ENCODE data around the gene EXO1. TPM values are rescaled to one million over a fixed set of nuclear protein-coding genes. Genes with fewer than 3 reads are reported as not detected.

The EXO1 gene
- polyA plus RNA-seq, 1 experiment: 4.3 TPM

DNA sequence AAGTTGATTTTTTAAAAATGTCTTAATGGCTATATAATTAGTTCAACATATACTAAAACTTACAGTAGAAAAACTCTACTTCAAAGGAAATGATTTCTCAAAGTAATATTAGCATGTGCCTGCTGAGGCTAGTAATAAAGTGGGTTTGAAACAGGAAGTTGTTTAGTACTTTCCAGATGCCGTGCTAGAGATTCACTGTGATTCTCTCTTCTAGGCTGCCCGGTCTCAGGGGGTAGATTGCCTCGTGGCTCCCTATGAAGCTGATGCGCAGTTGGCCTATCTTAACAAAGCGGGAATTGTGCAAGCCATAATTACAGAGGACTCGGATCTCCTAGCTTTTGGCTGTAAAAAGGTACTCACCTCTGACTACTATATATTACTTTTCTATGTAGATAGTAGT, 9.1 kb downstream of the EXO1 start:
- POLR2A ChIA-PET: no interaction called here
- H3K9me3 ChIP-seq (ENCODE audit: control insufficient read depth, insufficient read depth, low read length): no peaks in the 10 kb centered on the region
- TF ChIP-seq, protein P1, sequence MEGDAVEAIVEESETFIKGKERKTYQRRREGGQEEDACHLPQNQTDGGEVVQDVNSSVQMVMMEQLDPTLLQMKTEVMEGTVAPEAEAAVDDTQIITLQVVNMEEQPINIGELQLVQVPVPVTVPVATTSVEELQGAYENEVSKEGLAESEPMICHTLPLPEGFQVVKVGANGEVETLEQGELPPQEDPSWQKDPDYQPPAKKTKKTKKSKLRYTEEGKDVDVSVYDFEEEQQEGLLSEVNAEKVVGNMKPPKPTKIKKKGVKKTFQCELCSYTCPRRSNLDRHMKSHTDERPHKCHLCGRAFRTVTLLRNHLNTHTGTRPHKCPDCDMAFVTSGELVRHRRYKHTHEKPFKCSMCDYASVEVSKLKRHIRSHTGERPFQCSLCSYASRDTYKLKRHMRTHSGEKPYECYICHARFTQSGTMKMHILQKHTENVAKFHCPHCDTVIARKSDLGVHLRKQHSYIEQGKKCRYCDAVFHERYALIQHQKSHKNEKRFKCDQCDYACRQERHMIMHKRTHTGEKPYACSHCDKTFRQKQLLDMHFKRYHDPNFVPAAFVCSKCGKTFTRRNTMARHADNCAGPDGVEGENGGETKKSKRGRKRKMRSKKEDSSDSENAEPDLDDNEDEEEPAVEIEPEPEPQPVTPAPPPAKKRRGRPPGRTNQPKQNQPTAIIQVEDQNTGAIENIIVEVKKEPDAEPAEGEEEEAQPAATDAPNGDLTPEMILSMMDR (IDR thresholded peaks at IDR 0.05; ENCODE audit: low read depth, low read length): no peak
- no peaks in the 10 kb centered on the region for H3K27me3 ChIP-seq (ENCODE audit: control insufficient read depth, insufficient read depth, low read length)
- CTCF ChIA-PET: no interaction called here
- no peak overlapping the region for H3K27ac ChIP-seq (ENCODE audit: low read depth, low read length)
- no peak for DNase-seq (ENCODE audit: low read depth, low spot score)
- H3K4me3 ChIP-seq (ENCODE audit: low read depth, low read length): no peak overlapping the region

GRCh38 chr1:241860922-241861321, 12.9 kb downstream of the EXO1 start:
- no peaks in the 10 kb centered on the region for H3K27me3 ChIP-seq (ENCODE audit: control insufficient read depth, insufficient read depth, low read length)
- TF ChIP-seq, protein P1 (IDR thresholded peaks at IDR 0.05; ENCODE audit: low read depth, low read length): no peak
- H3K27ac ChIP-seq (ENCODE audit: low read depth, low read length): no peak overlapping the region
- no peak for DNase-seq (ENCODE audit: low read depth, low spot score)
- H3K4me3 ChIP-seq (ENCODE audit: low read depth, low read length): no peak overlapping the region
- CTCF ChIA-PET: interaction anchor here (3.0 kb wide), 1 partner anchor 250 kb away, joined by 16 read pairs; no protein-coding TSS in a partner anchor
- no peaks in the 10 kb centered on the region for H3K9me3 ChIP-seq (ENCODE audit: control insufficient read depth, insufficient read depth, low read length)
- POLR2A ChIA-PET: no interaction called here

DNA sequence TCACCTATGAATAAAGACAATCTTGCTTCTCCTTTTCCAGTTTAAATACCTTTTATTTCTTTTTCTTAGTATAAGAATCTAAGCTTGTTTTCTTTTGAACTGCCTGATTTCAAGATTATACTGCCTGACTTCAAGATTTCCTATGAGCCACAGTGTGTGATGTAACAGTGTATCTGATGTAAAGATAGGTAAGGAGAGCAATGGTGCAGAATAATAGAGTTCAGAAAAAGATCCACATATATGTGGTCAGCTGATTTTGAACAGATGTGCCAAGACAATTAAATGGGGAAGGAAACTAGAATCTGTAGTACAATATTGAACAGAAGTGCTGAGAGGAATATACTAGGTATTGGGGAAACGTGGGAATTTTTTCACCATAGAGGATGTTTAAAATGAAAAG, 21.0 kb downstream of the EXO1 start:
- DNase-seq (ENCODE audit: low read depth, low spot score): no peak
- TF ChIP-seq, protein P1 (IDR thresholded peaks at IDR 0.05; ENCODE audit: low read depth, low read length): no peak
- no peaks in the 10 kb centered on the region for H3K9me3 ChIP-seq (ENCODE audit: control insufficient read depth, insufficient read depth, low read length)
- POLR2A ChIA-PET: no interaction called here
- H3K27ac ChIP-seq (ENCODE audit: low read depth, low read length): no peak overlapping the region
- no peaks in the 10 kb centered on the region for H3K27me3 ChIP-seq (ENCODE audit: control insufficient read depth, insufficient read depth, low read length)
- CTCF ChIA-PET: no interaction called here
- no peak overlapping the region for H3K4me3 ChIP-seq (ENCODE audit: low read depth, low read length)

DNA sequence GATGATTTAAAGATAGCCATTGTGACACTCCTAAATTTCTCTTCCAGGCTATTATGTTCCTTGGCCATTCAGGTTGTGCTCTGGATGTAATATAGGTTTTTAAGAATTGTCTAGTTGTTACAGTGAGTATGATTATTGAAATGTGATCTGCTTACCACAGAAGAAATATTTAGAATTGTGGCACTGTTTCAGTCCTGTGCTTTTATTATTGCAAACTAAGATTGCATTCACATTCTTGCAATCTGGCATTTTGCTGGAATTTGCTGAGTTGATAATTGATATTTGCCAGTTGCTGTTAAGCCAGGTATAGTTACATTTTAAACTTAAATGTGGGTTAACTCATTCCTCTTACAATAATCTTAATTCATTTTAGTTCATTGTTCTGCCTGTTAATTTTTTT, 22.3 kb downstream of the EXO1 start:
- Histone ChIP-seq H3K27me3 (ENCODE audit: control insufficient read depth, insufficient read depth, low read length) (no peaks in the 10 kb centered on the region), H3K9me3 (ENCODE audit: control insufficient read depth, insufficient read depth, low read length) (no peaks in the 10 kb centered on the region), H3K4me3 (ENCODE audit: low read depth, low read length) (no peak overlapping the region), H3K27ac (ENCODE audit: low read depth, low read length) (no peak overlapping the region)
- ChIA-PET CTCF (no interaction called here), POLR2A (no interaction called here)
- DNase-seq (ENCODE audit: low read depth, low spot score): no peak
- TF ChIP-seq, protein P1 (IDR thresholded peaks at IDR 0.05; ENCODE audit: low read depth, low read length): no peak

GRCh38 chr1:241870746-241871430, 22.9 kb downstream of the EXO1 start:
- Histone ChIP-seq H3K9me3 (ENCODE audit: control insufficient read depth, insufficient read depth, low read length) (no peaks in the 10 kb centered on the region), H3K4me3 (ENCODE audit: low read depth, low read length) (no peak overlapping the region), H3K27ac (ENCODE audit: low read depth, low read length) (no peak overlapping the region), H3K27me3 (ENCODE audit: control insufficient read depth, insufficient read depth, low read length) (no peaks in the 10 kb centered on the region)
- TF ChIP-seq, protein P1 (IDR thresholded peaks at IDR 0.05; ENCODE audit: low read depth, low read length): no peak
- POLR2A ChIA-PET: no interaction called here
- CTCF ChIA-PET: no interaction called here
- DNase-seq (ENCODE audit: low read depth, low spot score): no peak
